ENCODE results near the gene SMARCD2. TPM values are rescaled to one million over a fixed set of nuclear protein-coding genes. Genes with fewer than 3 reads are reported as not detected.
"Not testable (repeated sequence)": the region's sequence is repeated elsewhere in the genome, so short reads cannot be mapped to it uniquely, and the experiment has no call there.

The SMARCD2 gene
- total RNA-seq, 6 experiments from 2014 or later = 45.9 to 53.5 (median 48.7) TPM

- TF ChIP-seq, protein P1, sequence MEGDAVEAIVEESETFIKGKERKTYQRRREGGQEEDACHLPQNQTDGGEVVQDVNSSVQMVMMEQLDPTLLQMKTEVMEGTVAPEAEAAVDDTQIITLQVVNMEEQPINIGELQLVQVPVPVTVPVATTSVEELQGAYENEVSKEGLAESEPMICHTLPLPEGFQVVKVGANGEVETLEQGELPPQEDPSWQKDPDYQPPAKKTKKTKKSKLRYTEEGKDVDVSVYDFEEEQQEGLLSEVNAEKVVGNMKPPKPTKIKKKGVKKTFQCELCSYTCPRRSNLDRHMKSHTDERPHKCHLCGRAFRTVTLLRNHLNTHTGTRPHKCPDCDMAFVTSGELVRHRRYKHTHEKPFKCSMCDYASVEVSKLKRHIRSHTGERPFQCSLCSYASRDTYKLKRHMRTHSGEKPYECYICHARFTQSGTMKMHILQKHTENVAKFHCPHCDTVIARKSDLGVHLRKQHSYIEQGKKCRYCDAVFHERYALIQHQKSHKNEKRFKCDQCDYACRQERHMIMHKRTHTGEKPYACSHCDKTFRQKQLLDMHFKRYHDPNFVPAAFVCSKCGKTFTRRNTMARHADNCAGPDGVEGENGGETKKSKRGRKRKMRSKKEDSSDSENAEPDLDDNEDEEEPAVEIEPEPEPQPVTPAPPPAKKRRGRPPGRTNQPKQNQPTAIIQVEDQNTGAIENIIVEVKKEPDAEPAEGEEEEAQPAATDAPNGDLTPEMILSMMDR (IDR thresholded peaks at IDR 0.05) = peak; percentile 61
- peaks cover 13% of the 10 kb centered on the region for H3K27me3 Mint-ChIP-seq (ENCODE audit: insufficient read depth)
- peaks cover 7% of the 10 kb centered on the region; the same call in 1 of the 2 replicates for H3K36me3 Mint-ChIP-seq (ENCODE audit: low read depth)
- peaks cover 9% of the 10 kb centered on the region for H3K9me3 Mint-ChIP-seq
- H3K4me3 Mint-ChIP-seq = peak overlapping the region; percentile 65
- H3K27ac Mint-ChIP-seq = peak overlapping the region; percentile 26; the same call in 1 of the 2 replicates
- peaks cover 7% of the 10 kb centered on the region for H3K4me1 Mint-ChIP-seq (ENCODE audit: low read depth)
- DNase-seq = peak; percentile 50
Observed at GRCh38 chr17:63848834-63849689, 6.6 kb upstream of the SMARCD2 start.

- H3K4me3 Mint-ChIP-seq = no peak overlapping the region
- H3K4me1 Mint-ChIP-seq (ENCODE audit: low read depth) = peaks cover 14% of the 10 kb centered on the region
- TF ChIP-seq, protein P1 (IDR thresholded peaks at IDR 0.05) = no peak
- peaks cover 9% of the 10 kb centered on the region for H3K9me3 Mint-ChIP-seq
- H3K27me3 Mint-ChIP-seq (ENCODE audit: insufficient read depth) = peaks cover 13% of the 10 kb centered on the region
- peaks cover 7% of the 10 kb centered on the region; the same call in 1 of the 2 replicates for H3K36me3 Mint-ChIP-seq (ENCODE audit: low read depth)
- no peak for DNase-seq
- H3K27ac Mint-ChIP-seq = no peak overlapping the region
Observed at GRCh38 chr17:63847525-63848249, 5.2 kb upstream of the SMARCD2 start.

DNA sequence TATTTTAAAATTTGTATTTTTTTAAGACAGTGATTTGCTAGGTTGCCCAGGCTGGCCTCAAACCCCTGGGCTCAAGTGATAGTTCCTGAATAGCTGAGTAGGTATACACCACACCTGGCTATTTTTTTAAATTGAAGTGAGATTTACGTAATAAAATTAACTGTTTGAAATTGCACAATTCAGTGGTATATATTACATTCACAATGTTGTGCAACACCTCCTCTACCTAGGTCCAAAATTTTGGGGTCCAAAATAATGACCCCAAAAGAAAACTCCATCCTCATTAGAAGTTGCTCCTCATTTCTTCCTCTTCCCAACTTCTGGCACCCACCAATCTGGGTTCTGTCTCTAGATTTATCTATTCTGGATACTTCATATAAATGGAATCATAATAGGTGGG is 3.0 kb upstream of the SMARCD2 start:
- no peak overlapping the region for H3K4me3 Mint-ChIP-seq
- peaks cover 24% of the 10 kb centered on the region for H3K4me1 Mint-ChIP-seq (ENCODE audit: low read depth)
- H3K27me3 Mint-ChIP-seq (ENCODE audit: insufficient read depth) = peaks cover 10% of the 10 kb centered on the region
- peaks cover 7% of the 10 kb centered on the region; the same call in 1 of the 2 replicates for H3K36me3 Mint-ChIP-seq (ENCODE audit: low read depth)
- peaks cover 9% of the 10 kb centered on the region for H3K9me3 Mint-ChIP-seq
- DNase-seq = no peak
- no peak overlapping the region for H3K27ac Mint-ChIP-seq
- TF ChIP-seq, protein P1 (IDR thresholded peaks at IDR 0.05) = no peak

DNA sequence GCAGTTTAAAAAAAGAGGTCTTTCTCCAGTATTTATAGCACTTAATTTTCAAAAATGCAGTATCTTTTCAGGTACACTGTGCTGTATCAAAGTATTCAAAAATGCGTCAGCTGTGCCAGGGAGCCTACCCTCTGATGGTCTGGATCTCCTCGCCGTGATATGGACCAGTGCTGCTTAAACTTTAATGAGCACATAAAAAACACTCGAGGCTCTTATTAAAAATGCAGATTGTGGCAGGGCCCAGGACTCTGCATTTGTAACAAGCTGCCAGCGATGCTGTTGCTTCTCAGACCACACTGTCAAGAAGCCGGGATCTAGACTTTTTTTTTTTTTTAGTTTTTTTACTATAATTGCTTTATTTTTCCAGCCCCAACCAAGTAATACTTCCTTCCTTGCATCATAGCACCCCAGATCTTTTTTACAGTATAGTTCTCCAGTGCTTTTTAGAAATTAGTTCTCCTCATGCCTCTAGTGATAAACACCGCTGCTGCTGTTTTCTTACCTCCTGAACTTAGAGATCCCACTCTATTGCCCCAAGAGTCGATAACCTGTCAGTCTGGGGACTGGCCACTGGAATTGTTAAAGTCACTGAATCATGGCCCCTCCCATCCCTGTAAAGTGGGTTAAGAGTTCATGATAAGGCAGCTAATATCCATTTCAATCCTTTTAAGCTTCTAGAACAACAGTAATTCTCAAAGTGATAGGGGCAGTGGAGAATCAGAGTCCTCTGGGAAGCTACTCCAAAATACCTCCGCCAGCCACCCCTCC is 1.6 kb upstream of the SMARCD2 start:
- H3K27me3 Mint-ChIP-seq (ENCODE audit: insufficient read depth) = peaks cover 8% of the 10 kb centered on the region; the same call in 1 of the 2 replicates
- peak overlapping the region; percentile 85 for H3K4me3 Mint-ChIP-seq
- peaks cover 7% of the 10 kb centered on the region; the same call in 1 of the 2 replicates for H3K36me3 Mint-ChIP-seq (ENCODE audit: low read depth)
- H3K27ac Mint-ChIP-seq = peak overlapping the region; percentile 73
- peaks cover 9% of the 10 kb centered on the region for H3K9me3 Mint-ChIP-seq
- TF ChIP-seq, protein P1 (IDR thresholded peaks at IDR 0.05) = no peak
- no peak for DNase-seq
- H3K4me1 Mint-ChIP-seq (ENCODE audit: low read depth) = peaks cover 30% of the 10 kb centered on the region

DNA sequence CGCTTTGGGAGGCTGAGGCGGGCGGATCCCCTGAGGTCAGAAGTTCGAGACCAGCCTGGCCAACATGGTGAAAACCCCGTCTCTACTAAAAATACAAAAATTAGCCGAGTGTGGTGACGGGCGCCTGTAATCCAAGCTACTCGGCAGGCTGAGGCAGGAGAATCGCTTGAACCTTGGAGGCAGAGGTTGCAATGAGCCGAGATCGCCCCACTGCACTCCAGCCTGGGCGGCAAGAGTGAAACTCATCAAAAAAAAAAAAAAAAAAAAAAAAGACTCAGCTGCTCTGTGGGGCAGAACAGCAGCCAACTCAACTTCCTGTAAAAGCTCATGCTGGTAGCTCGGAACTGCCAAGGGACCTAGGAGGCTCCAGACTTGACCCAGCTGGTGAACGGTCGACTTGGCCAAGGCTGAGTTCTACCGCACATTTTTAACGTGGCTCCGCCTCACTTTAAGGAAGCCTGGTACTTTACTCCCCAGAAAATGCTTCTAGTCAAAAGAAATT is 953 bp upstream of the SMARCD2 start:
- not testable (repeated sequence) for H3K36me3 Mint-ChIP-seq (ENCODE audit: low read depth); DNase-seq; H3K9me3 Mint-ChIP-seq; H3K27me3 Mint-ChIP-seq (ENCODE audit: insufficient read depth)
- peaks cover 33% of the 10 kb centered on the region for H3K4me1 Mint-ChIP-seq (ENCODE audit: low read depth)
- peak overlapping the region; percentile 73 for H3K27ac Mint-ChIP-seq
- peak overlapping the region; percentile 85 for H3K4me3 Mint-ChIP-seq
